SK-N-DZ (cell line): Measurements from ENCODE around the gene CXorf49B. TPM values are rescaled to one million over a fixed set of nuclear protein-coding genes. Genes with fewer than 3 reads are reported as not detected.
"Not testable (repeated sequence)": the region's sequence is repeated elsewhere in the genome, so short reads cannot be mapped to it uniquely, and the experiment has no call there.

Source experiments
- DNase-seq: peaks from one replicate; pipeline ENCODE4 v3.0.0-alpha.2; 2015; ENCODE audit warnings: low spot score
- polyA plus RNA-seq, 2 experiments: library from polyadenylated mRNA; depleted of rRNA; stranded (reverse); fragments of >200 nt; gene quantifications; 2 replicates each; pipeline ENCODE4 v1.2.3, GENCODE V29; 2014

CXorf49B gene
- not detected in 2 replicates for polyA plus RNA-seq (2014; cell fraction: cytosol; rRNA removed)
- not detected in 2 replicates for polyA plus RNA-seq (2014; cell fraction: nucleus; rRNA removed)

DNA sequence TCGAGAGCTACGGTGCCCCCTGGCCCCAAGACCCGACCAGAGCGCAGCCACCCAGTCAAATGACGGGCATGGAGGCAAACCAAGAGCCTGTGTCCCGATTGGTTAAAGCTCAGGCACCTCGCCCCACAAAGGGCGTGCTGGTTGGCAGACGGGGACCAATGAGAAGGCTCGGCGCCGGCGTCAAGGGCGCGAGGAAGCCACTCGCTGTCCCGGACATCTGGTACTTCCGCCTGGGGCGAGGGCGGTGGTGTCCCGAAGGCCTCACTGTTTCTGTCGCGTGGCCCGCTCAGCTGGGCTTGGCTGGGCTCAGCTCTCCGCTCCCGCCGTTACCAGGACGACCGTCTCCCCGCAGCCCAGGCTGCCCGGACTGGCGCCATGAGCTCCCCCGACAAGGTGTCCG, at the start of gene CXorf49B:
Gene CXorf49B, plus strand, starts transcription at position 301 of the 400 bp plus-strand sequence. Its CDS starts 75 bp downstream, at position 376.
- not testable (repeated sequence) for DNase-seq

DNA sequence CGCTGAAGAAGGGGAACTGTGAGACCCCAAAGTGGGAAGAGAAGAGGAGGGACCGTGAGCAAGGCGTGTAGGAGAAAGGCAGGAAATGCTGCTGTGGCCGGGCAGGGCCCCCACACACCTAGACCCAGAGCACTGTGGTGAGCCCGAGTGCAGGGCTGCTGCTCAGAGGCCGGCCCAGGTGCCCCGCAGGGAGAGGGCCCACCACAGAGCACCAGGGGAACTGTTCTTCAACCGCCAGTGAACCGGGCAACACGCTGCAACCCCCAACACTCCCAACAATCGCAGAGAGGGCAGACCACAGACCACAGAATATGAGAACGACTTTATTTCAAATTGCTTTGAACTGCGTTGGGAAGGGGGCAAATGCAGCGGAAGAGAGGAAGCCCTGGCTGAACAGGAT, 49.1 kb upstream of the CXorf49B start:
- DNase-seq = not testable (repeated sequence)

DNA sequence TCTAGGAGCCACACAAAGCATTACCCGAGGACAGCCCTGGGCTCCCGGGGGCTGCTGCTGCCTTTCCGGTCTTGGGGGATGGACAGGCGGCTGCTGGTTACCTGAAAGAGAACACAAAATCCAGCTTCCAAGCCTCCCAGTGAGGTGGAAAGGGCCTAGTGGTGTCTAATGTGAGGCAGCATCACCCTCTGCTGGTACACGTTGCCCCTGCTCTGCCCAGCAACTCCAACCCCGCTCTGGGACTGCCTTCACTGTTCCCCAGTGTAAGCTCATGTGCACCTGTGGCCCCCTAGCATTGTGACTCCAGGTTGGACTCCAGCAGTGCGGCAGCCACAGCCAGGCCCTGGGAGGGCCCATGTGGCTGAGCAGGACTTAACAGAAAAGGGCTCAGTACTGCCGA, 47.6 kb upstream of the CXorf49B start:
- not testable (repeated sequence) for DNase-seq

DNA sequence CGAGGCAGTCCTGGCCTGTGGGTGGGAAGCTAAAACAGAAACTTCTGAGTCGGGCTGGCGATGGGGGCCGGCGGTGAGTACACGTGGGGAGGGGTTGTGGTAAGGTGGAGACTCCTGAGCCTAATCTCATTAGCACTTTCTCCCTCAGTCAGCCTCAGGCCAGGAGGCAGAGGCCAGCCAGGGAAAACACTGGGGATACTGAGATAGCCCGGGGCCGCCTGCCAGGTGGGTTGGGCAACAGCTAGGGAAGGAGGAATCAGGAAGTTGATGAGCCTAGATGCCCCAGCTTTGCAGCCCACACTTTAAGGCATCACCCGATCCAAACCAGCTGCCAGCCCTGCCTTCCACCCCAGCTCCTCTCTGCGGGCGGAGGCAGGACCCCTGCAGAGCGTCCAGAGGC, 46.8 kb upstream of the CXorf49B start:
- not testable (repeated sequence) for DNase-seq

DNA sequence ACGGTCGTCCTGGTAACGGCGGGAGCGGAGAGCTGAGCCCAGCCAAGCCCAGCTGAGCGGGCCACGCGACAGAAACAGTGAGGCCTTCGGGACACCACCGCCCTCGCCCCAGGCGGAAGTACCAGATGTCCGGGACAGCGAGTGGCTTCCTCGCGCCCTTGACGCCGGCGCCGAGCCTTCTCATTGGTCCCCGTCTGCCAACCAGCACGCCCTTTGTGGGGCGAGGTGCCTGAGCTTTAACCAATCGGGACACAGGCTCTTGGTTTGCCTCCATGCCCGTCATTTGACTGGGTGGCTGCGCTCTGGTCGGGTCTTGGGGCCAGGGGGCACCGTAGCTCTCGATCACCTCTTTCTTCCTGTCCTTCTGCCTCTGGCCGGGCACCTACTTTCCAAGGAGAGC, 45.0 kb upstream of the CXorf49B start, which contains the start of gene CXorf49:
Gene CXorf49, minus strand, starts transcription at position 101 of the 400 bp plus-strand sequence. CDS start 134 bp downstream, outside the sequence.
- not testable (repeated sequence) for DNase-seq

DNA sequence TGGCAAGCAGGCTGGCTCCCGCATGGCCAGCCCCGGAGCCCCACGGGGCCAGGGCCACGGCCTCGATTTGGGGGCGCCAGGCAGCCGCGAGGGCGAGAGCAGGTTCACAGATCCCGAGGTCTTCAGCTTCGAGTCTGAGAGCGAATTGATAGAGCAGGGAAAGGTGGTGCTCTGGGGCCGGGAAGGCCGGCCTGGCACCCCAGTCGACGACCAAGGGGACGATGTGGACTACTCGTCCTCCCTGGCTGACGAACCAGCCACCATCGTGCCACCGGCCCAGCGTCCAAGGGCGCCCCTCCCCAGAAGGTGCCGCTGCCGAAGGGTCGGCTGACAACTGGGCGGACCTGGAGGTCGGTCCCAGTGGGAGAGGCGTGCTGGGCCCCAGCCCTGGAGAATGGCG, 44.0 kb upstream of the CXorf49B start:
- DNase-seq = not testable (repeated sequence)

DNA sequence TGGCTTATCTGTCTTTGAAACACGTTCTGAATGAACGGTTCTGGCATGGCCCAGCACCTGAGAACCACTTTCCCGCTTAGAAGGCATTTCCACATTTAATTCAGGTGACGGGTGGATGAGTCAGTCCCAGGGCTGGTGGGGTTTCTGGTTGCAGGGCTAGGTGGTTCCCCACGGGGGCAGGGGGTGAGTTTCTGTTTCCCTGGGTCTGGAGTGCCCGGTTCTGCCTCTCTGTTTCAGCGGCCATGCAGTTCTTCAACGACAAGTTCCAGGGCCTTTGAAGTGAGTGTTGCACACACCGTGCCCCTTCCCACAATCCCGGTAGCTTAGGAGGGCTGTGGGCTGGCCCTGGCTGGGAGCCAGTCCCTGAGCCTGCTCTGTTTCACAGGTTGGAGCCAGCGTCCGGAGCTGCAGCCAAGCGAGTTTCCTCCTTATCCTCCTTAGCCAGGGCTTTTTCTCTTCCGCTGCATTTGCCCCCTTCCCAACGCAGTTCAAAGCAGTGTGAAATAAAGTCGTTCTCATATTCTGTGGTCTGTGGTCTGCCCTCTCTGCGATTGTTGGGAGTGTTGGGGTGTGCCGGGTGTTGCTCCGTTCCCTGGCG, 42.8 kb upstream of the CXorf49B start:
- DNase-seq = not testable (repeated sequence)

DNA sequence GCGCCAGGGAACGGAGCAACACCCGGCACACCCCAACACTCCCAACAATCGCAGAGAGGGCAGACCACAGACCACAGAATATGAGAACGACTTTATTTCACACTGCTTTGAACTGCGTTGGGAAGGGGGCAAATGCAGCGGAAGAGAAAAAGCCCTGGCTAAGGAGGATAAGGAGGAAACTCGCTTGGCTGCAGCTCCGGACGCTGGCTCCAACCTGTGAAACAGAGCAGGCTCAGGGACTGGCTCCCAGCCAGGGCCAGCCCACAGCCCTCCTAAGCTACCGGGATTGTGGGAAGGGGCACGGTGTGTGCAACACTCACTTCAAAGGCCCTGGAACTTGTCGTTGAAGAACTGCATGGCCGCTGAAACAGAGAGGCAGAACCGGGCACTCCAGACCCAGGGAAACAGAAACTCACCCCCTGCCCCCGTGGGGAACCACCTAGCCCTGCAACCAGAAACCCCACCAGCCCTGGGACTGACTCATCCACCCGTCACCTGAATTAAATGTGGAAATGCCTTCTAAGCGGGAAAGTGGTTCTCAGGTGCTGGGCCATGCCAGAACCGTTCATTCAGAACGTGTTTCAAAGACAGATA, 2.4 kb upstream of the CXorf49B start:
- DNase-seq = not testable (repeated sequence)

DNA sequence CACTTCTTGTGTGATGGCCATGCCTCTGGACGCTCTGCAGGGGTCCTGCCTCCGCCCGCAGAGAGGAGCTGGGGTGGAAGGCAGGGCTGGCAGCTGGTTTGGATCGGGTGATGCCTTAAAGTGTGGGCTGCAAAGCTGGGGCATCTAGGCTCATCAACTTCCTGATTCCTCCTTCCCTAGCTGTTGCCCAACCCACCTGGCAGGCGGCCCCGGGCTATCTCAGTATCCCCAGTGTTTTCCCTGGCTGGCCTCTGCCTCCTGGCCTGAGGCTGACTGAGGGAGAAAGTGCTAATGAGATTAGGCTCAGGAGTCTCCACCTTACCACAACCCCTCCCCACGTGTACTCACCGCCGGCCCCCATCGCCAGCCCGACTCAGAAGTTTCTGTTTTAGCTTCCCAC, 1.7 kb downstream of the CXorf49B start:
- DNase-seq = not testable (repeated sequence)

DNA sequence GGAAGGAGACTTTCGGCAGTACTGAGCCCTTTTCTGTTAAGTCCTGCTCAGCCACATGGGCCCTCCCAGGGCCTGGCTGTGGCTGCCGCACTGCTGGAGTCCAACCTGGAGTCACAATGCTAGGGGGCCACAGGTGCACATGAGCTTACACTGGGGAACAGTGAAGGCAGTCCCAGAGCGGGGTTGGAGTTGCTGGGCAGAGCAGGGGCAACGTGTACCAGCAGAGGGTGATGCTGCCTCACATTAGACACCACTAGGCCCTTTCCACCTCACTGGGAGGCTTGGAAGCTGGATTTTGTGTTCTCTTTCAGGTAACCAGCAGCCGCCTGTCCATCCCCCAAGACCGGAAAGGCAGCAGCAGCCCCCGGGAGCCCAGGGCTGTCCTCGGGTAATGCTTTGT, 2.5 kb downstream of the CXorf49B start:
- DNase-seq = not testable (repeated sequence)

DNA sequence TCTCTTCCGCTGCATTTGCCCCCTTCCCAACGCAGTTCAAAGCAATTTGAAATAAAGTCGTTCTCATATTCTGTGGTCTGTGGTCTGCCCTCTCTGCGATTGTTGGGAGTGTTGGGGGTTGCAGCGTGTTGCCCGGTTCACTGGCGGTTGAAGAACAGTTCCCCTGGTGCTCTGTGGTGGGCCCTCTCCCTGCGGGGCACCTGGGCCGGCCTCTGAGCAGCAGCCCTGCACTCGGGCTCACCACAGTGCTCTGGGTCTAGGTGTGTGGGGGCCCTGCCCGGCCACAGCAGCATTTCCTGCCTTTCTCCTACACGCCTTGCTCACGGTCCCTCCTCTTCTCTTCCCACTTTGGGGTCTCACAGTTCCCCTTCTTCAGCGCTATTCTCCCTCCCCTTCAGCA, 4.0 kb downstream of the CXorf49B start:
- not testable (repeated sequence) for DNase-seq

DNA sequence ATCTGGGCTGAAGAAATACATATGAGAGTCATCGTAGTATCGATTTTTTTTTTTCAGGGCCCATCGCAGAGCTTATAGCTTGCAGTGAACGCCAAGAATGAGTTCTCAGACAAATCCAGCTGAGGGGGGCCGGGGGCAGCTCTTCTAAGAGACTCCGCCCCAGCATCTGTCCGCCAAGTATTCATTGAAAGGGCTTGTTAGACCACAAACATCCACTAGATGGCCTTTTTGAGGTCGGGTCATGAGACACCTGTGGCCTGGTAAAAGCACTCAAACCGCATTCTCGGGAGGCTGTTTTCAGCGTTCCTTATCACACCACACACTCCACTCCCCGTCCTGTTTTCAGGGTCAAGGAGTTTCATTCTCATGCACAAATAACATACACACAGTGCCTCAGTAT, 15.2 kb downstream of the CXorf49B start:
- not testable (repeated sequence) for DNase-seq

DNA sequence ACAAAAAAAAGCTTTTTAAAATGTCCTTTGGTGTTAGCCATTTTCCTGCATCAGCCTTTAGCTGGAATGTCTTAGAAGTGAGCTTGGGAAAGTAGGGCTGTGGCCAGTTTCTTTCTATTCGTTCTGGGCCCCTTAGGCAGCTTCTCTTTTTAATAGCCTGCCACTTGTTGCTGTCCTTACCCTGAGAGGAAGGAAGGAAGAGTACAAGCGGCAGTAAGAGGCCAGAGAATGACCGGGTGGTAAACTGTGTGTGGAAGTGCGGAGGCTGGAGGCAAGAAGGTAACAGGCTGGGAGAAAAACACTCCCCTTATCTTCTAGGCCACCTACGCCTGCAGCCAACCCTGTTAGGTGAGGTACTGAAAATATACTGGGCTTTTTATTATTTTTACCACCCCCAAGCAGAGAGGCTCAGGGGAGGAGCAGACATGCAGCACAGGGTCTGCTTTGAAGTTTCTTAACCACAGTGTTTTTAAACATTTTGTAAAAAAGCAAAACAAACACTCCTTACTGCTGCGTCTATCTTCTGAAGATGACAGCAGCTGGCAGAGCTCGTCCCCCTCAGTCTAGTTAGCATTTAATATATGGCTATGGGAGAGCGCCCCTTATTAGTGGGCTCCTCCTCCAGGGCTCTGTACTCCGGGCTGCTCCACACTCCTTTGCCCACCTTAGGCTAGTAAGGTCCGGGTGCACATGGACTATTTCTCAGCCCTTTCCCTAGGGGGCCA, 19.2 kb downstream of the CXorf49B start:
- not testable (repeated sequence) for DNase-seq

DNA sequence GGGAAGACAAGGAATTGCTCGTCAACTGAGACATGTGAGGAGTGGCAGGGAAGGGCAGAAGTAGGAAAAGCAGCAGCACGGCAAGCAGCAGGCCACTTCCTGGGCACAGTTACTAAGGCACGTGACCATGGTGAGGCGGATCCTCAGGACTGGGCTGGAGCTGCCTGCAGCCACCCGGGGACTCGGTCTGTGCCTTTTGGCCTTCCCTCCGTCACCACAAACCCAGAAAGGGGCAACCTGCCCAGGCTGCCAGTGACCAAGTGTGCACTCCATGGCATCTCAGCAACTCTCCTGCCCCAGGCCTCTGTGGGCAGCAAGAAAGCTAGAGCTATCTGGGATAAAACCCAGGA, 19.8 kb downstream of the CXorf49B start:
- not testable (repeated sequence) for DNase-seq

DNA sequence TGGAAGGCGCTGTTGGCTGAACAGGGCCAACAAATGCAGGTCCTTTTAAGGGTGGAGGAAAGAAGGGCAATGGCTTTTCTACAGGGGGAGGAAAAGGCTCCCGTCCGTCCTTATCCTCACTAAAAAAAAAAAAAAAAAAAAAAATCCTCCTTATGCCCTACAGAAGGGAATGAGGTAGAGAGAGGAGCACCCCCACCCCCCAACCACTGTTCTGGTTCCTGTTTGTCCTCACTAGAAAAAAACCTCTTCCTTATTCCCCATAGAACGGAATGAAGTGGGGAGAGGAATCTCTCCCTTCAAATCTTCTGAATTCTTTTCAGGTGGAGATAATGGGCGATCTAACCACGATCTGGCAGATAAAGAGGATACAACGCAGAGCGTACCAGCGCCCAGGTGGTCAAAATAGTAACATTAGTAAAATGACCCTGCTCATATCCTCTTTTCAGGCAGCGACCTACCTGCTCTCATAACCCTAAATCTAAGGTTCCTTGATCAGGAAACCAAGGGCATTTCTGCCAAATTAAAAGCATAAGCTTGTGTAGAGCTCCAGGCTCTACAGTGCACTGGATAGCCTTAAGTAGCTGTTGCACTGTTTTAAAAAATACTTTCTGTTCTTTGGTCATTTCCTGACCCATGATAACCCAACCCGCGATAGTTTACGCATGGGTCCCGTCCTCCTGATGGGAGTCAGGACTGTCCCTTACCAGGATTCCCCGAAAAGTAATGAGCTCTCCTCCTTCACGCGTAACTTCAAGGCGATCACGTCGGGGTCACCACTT, 20.6 kb downstream of the CXorf49B start:
- DNase-seq = not testable (repeated sequence)

DNA sequence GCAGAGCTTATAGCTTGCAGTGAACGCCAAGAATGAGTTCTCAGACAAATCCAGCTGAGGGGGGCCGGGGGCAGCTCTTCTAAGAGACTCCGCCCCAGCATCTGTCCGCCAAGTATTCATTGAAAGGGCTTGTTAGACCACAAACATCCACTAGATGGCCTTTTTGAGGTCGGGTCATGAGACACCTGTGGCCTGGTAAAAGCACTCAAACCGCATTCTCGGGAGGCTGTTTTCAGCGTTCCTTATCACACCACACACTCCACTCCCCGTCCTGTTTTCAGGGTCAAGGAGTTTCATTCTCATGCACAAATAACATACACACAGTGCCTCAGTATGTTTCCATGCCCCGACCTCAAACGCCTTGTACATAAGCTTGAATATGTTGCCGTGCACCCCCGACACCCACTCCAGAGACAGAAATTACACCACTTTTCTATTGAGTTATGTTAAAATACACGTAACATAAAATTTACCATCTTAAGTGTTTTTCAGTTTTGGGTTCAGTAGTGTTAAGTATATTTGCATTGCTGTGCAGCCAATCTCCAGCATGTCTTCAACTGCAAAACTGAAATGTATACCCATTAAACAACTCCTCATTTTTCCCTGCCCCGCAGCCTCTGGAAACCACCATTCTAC, 21.3 kb downstream of the CXorf49B start:
- not testable (repeated sequence) for DNase-seq

DNA sequence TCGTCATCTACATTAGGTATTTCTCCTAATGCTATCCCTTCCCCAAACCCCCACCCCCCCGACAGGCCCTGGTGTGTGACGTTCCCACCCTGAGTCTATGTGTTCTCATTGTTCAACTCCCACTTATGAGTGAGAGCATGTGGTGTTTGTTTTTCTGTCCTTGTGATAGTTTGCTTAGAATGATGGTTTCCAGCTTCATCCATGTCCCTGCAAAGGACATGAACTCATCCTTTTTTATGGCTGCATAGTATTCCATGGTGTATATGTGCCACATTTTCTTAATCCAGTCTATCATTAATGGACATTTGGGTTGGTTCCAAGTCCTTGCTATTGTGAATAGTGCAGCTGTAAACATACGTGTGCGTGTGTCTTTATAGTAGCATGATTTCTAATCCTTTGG, 43.3 kb downstream of the CXorf49B start:
- DNase-seq = not testable (repeated sequence)

DNA sequence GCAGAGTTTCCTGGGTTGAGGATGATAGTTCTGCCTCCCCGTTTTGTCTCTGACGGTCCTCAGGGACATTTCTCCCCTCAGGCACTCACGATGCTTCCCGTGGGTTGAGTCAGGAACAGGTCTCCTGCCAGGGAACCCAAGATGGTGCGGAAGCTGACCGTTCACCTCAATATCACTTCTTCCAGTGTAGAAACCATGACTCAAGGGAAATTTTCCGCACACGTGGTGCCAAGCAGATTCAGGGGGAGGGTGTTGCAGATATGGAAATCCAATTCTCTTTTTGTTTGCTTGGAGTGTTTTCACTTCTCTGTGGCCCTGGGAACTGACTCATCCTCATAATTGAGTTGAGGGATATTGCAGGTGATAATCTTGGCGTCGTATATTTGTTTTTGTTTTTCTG, 46.7 kb downstream of the CXorf49B start:
- DNase-seq = no peak

DNA sequence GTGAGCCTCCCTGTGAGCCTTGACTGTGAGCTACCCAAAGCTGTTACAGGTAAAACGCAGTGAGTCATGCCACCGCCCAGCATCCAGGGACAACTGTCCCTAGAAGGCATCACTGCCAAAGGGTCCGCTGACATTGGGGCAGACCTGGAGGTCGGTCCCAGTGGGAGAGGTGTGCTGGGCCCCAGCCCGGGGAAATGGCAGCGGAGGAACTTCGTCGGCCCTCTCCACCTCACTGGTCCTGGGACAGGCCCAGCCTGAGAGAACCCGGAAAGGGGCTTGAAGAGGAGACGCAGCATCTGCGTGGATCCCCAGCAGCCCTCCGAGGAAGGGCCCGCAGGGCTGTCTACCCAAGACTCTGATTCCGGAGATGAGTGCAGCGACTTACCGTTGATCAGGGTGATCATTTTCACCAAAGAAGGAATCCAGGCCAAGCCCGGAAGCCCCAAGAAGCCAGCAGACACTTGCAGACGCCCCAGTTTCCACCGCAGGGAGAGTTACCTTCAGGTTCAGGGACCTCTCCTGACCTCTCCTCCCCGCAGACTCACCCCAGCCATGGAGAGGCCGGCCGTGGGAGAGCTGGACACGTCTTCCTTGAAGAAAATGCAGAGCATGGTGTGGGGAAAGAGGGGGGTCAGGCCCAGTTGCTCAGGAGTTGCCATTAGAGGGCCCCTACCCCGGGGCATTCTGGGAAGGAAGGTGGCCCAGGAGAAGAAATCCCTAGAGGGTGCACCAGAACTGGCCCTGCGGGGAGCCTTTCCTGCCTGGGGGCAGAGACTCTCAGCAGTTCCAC, 51.2 kb downstream of the CXorf49B start:
- no peak for DNase-seq
